SU-DHL-6 (cell line): Measurements from ENCODE around the gene GRAMD2B.

Experiments used
- EZH2phosphoT487 ChIP-seq: fragments of 200-600 bp; sonication (generic), shearing (Covaris generic); conservative IDR thresholded peaks from 2 replicates; pipeline ENCODE4 v1.6.1; 2018; ENCODE audit warnings: mild to moderate bottlenecking, antibody characterized with exemption, low read length, moderate library complexity, mixed read lengths
- TF ChIP-seq, protein P1 (sequence below): fragments of 200-600 bp; sonication (generic); IDR thresholded peaks from one replicate; pipeline ENCODE4 v1.5.1; 2017; ENCODE audit warnings: antibody characterized with exemption, mild to moderate bottlenecking, low read length, moderate library complexity; ENCODE audit not compliant: insufficient read depth, poor library complexity, severe bottlenecking

DNA sequence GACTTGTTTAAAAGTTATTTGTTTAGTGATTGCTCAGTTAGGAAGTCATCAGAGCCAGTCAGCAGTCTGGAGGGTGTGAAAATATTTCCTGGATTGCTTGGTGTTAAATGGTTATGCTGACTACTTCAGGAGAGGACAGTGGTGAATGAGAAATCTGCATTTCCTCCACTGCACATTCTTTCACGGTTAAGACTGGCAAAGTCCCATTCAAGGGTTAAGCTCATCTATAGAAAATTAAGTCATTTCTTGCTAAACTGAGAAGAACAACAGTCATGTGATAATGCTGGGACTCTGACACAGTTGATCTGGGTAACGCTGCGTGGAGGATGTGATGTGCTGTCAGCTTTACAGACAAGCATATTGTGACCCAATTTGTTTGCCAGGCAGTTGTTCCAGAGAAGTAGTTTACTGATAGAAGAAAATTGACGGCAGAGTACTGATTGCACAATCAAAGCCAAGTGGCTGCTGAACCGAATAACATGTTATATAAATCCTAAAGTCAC is 80.4 kb downstream of the GRAMD2B start:
- TF ChIP-seq, protein P1, sequence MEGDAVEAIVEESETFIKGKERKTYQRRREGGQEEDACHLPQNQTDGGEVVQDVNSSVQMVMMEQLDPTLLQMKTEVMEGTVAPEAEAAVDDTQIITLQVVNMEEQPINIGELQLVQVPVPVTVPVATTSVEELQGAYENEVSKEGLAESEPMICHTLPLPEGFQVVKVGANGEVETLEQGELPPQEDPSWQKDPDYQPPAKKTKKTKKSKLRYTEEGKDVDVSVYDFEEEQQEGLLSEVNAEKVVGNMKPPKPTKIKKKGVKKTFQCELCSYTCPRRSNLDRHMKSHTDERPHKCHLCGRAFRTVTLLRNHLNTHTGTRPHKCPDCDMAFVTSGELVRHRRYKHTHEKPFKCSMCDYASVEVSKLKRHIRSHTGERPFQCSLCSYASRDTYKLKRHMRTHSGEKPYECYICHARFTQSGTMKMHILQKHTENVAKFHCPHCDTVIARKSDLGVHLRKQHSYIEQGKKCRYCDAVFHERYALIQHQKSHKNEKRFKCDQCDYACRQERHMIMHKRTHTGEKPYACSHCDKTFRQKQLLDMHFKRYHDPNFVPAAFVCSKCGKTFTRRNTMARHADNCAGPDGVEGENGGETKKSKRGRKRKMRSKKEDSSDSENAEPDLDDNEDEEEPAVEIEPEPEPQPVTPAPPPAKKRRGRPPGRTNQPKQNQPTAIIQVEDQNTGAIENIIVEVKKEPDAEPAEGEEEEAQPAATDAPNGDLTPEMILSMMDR = no peak
- no peak for TF ChIP-seq EZH2phosphoT487
